A673 (cell line): Measurements from ENCODE around the gene MED15.

Experiments
- EZH2 ChIP-seq: fragments of 200-600 bp; sonication (generic); IDR thresholded peaks from 2 replicates; pipeline ENCODE4 v1.6.1; 2017; ENCODE audit warnings: borderline replicate concordance, low read depth, mild to moderate bottlenecking, mixed read lengths, antibody characterized with exemption, low read length; ENCODE audit not compliant: poor library complexity, severe bottlenecking
- TF ChIP-seq, protein P1 (sequence below): fragments of 300-800, 200-600 bp; sonication (generic); conservative IDR thresholded peaks from 2 replicates; pipeline ENCODE4 v1.5.1; 2017; ENCODE audit warnings: low read depth, mild to moderate bottlenecking, antibody characterized with exemption, low read length, moderate library complexity, mixed read lengths

DNA sequence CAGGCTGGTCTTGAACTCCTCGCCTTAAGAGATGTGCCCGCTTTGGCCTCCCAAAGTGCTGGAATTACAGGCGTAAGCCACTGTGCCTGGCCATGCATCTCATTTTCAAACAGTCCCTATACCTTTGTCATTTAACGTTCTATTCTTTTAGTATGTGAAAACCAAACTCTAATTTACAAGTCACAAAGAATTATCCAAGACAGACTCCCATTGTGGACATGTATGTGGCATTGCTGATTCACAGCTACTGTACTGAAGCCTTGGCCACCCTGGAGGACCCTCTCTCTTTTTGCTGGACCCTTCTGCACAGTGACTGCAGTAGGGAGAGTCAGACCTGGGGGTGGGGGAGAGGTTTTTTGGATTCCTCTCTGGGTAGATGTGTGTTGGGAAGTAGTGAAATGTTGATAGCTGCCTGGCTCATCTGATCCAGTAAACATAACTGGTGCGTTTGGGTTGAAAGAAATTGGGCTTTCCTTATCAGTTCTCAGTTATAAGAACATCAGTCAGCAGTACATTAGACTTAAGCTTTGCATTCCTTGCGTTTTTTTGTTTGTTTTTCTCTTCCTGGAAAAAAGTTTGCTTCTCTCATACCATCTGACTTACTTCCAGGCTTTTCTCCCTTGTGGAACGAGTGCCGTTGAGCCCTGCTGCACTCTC is 65.9 kb downstream of the MED15 start:
- TF ChIP-seq, protein P1, sequence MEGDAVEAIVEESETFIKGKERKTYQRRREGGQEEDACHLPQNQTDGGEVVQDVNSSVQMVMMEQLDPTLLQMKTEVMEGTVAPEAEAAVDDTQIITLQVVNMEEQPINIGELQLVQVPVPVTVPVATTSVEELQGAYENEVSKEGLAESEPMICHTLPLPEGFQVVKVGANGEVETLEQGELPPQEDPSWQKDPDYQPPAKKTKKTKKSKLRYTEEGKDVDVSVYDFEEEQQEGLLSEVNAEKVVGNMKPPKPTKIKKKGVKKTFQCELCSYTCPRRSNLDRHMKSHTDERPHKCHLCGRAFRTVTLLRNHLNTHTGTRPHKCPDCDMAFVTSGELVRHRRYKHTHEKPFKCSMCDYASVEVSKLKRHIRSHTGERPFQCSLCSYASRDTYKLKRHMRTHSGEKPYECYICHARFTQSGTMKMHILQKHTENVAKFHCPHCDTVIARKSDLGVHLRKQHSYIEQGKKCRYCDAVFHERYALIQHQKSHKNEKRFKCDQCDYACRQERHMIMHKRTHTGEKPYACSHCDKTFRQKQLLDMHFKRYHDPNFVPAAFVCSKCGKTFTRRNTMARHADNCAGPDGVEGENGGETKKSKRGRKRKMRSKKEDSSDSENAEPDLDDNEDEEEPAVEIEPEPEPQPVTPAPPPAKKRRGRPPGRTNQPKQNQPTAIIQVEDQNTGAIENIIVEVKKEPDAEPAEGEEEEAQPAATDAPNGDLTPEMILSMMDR, result no peak
- no peak for TF ChIP-seq EZH2
